Measurements from ENCODE around the gene CSMD2.

CSMD2 gene

DNA sequence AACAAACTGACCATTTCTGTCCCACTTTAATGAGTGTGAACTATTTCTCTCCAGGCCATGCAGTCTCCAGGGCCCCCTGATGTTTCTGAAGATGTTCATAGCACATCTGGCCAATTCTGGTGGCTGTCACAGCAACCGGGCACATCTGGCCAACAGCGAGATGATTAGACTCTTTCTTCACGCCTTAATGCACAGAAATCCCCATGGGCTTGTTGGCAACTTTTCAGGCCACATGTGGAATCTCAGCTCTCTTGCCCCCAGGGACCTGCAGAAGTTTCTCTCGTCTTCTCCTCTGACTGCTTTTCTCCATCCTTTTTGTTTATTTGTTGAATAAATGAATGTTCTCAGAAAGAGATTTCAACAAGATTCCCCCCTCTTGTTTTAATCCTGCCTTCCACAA is 372.4 kb downstream of the CSMD2 start:
- no peak for DNase-seq

DNA sequence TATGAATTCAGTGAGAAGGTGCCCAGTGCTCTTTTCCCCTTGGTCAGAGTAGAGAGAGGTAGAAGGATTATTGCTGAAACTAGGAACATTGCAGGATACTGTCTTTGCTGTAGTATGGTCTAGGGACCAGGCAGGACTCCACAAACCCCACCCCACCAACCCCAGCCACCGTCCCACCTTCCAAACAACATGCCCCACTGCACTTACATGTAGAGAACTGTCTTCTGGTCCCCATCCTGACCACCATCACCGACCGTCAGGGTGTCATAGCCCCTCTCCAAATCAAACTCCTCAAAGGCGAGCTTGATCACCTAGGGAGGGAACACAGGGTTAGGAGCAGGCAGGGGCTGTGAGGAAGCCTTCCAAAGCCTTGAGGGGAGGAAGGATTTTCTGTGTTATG is 372.8 kb downstream of the CSMD2 start:
- no peak for DNase-seq

DNA sequence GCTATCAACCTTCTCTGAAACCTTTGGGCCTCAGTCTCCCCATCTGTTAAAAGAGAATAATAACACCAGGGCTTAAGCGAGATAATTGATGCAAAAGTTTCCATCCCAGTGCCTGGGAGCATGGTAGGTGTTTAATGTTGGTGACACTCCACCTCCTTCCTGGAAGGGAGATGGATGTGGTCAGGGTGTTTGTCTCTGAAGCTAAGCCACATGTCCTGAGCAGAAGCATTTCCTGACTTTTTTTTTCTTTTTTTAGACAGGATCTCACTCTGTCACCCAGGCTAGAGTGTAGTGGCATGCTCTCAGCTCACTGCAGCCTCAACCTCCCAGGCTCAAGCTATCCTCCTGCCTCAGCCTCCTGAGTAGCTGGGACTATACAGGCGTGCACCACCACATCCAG is 373.8 kb downstream of the CSMD2 start:
- DNase-seq, result no peak

DNA sequence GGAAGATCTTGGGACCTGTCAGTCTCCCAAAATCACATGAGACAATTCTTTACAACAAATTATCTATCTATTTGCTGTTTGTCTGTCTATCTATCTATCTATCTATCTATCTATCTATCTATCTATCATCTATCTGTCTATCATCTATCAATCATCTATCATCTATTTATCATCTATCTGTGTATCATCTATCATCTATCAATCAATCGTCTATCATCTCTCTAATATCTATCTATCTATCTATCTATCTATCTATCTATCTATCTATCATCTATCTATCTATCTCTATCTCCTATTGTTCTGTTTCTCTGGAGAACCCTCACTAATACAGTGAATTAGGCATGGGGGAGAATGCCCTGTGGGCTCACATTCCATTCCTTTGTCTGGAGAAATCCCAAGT is 374.5 kb downstream of the CSMD2 start:
- no peak for DNase-seq

DNA sequence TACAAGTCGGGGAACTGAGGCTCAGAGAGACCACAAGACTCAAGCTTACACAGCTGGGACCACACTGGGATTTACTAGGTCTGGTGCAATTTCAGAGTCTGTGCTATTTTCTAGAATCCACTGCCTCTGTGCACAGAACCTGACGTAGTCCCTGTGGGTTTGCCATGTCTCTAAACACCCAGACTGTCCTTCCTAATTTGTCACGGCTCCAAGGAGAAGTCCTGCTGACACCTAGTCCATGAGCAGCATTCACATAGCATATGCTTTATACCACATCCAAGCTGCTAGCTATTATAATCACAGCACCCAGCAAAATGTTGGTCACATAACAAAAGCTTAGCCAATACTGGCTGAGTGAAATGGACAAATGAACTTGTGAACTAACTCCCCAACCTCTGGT is 380.2 kb downstream of the CSMD2 start:
- no peak for DNase-seq

DNA sequence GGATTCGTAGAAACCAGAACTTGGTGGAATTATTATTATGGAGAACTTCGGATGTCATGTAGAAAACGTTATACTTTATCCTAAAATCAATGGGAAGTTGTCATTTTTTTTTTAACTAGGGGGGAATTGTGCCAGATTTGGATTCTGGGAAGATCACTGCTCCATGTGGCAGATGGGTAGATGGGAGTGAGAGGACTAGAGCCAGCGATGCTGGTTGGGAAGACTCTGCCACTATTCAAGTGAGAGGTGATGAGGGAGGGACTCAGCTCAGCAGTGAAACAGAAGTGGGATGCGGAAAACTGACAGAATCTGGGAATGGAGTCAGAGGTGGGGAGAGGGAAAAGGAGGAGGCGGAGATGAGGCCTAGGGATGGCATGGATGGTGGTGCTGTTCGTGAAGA is 382.3 kb downstream of the CSMD2 start:
- no peak for DNase-seq

GRCh38 chr1:33781652-33782051 is 383.4 kb downstream of the CSMD2 start:
- DNase-seq, result no peak

DNA sequence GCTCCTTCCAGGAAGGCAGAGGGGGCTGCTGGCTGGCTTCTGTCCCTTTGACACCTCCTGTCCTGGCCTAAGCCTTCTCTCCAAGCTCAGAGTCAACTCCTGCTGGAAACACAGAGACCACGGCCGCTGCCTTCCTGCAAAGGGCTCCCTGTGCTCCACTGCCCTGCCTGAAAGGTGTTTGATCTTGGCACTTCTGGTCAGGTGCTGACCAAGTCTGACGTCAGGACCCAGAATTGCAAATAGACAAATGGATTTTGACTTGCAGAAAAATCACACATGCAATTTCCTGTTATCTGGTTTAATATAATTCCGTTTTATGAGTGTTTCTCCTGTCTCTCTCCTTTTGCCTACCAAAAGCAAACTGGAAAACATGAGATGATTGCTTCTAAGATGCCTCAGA is 387.7 kb downstream of the CSMD2 start:
- no peak for DNase-seq

DNA sequence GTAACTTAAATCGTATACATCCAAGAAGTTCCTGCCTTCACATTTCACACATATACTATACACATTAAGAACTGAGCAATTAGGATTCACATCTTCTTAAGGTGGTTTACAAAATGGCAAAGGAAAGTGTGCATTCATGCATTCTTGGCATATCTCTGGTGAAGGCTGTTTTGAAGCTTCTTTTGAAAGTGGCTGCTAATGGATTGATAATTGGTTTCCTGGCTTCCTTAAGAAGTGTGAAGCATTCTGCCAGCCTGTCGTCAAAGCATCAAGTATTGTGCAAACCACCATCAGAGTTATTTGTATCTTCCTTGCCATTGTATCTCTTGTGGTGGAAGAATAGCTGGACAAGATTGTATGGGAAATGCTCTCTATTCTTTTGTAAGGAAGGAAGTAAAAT is 396.2 kb downstream of the CSMD2 start:
- no peak for DNase-seq

- no peak for DNase-seq
These were observed 396.9 kb downstream of the CSMD2 start for GRCh38 chr1:33768106-33768505.

DNA sequence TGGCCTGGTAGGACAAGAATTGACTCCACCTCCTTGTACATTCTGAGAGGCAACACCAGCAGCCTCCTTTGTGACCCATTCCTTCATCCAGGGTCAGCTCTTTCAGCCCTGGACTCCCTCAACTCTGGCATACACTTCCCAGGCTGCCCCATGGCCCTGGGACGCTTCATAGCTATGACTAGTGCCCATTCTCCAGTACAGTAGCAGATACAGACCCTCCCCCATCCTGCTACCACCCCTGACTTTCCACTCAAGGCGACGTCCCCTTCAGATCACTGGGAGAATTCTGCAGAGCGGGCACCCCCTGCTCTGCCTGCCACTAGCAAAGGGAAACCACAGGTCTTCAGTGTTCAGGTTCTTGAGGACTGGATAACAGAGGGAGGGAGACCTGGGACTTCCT is 400.9 kb downstream of the CSMD2 start:
- no peak for DNase-seq

DNA sequence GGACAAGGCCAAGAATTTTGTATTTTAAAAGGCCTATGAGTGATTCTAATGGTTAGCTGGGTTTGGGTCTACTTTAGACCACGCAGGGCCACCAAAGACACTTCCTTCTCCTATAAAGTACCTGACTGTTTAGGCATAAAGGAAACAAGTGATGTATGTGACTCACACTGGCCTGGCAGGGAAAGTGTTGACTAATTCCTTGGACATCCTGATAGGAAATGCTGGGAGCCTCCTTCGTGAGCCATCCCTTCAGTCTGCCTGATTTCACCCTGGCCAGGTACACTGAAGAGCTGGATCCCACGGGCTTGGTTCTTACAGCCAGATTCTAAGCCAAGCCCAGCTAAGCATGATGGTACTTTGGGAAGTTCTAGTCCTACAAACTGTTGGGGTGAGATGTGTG is 401.6 kb downstream of the CSMD2 start:
- DNase-seq, result no peak

DNA sequence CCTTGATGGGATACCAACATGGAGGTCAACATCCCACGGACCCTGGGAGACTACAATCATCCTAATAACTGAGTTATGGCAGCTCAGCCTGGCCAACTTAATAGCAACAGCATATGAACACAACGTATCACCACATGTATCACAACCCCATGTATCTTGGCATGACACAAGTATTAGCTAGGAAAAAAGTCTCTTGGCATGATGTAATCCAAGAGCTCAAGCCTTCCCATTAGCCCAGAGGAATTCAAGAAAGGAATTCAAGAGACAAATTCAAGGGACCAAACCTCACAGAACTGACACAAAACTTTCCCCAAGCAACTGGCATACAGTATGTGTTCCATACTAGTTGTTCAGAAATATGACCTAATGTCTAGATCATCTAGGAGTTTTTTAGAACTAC is 402.1 kb downstream of the CSMD2 start:
- DNase-seq, result no peak

- no peak for DNase-seq
These were observed 402.8 kb downstream of the CSMD2 start for GRCh38 chr1:33762109-33762830.

DNA sequence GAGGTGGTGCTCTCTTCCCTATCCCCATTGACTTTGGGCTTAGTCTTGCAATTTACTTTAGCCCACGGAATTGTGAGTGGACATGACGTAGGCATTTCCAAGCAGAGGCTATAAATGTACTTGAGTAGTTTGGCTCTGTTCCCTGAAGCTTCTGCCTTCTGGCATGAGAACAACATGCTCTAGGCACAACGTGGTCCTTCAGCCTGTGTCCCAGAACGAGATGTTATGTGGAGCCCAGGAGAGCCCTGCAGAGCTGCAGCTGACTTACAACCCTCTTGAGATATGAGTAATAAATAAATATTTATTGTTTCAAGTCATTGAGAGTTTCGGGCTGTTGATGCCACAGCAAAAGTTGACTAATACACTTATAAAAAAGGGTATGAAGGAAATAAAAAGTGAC is 406.3 kb downstream of the CSMD2 start:
- no peak for DNase-seq

DNA sequence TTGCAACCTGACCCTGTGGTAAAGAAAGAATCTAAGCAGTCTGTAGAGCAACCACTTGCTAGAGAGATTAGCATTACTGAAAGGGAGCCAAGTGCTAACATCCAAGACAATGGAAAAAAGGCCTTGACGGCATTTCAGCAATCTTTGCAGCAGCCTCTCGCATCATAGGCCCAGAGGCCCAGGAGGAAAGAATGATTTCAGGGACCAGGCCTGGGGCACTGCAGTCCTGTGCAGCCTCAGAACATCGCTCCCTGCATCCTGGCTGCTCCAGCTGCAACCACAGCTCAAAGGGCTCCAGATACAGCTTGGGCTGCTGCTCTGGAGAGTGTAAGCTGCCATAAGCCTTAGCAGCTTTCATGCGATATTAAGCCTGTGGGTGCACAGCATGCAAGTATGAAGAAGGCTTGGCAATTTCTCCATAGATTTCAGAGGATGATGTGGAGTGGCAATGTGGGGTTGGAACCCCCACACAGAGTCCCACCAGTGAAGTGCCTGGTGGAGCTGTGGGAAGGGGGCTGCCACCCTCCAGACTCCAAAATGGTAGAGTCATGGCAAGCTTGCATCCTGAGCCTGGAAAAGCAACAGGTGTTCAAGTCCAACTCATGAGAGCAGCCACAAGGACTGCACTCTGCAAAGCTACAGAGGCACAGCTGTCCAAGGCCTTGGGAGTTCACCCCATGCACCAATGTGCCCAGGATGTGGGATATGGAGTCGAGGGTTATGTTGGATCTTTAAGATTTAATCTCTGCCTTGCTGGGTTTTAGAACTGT is 411.8 kb downstream of the CSMD2 start:
- no peak for DNase-seq

DNA sequence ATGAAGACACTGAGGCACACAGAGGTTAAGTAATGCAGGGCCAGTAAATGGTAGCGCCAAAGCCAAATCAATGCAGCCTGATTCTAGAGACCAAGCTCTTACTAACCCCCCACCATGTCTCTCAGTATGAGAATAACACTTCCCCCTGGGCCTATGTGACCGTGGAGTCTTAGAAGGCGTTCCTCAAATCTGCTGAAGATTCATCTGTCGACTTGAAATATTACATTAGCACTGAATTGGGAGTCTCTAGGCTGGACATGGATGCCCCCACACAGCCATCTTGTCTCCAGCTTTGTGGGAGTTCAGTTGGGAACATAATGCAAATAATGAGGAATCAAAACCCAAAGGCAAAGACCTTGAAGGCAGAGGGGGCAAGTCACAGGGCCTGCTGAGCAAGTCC is 419.1 kb downstream of the CSMD2 start:
- no peak for DNase-seq

GRCh38 chr1:33743221-33743998 is 421.6 kb downstream of the CSMD2 start:
- no peak for DNase-seq

- no peak for DNase-seq
These were observed 422.4 kb downstream of the CSMD2 start for GRCh38 chr1:33742663-33743062.

DNA sequence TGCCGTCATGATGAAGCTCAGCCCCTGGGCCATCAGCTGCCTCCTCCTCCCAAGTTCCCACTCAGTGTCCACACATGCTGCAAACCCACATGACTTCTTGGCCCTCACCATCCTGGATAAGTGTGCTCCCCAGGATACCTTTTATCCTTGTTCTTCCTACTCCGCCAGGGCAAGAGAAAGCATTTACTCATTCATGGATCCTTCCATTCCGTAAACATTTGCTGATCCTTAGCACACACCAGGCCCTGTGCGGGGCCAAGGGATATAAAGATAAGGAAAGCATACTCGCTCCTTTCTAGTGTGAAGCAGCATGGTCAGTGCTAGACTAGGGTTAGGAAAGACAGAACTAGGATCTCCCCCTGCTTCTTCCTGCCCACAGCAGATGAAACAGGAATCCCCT is 423.3 kb downstream of the CSMD2 start:
- DNase-seq, result no peak

GRCh38 chr1:33740040-33740744 is 424.8 kb downstream of the CSMD2 start:
- DNase-seq, result no peak

DNA sequence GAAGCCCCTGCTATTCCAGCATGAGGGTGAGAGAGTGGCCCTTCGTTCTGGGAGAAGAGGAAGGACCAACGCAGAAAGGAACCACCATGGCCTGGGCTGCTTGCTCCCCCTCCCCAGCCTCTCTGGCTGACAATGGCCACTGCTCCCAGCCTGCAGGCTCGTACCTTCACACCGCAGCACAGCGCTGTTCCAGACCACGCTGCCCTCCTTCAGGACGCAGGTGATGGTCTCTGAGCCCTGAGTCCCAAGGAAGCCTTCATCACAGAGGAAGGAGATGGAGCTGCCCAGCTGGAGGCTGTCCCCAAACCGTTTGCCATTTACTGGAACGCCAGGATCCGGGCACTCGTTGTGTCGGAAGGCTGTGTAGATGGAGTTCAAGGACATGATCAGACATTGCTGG is 426.1 kb downstream of the CSMD2 start:
- DNase-seq, result no peak

DNA sequence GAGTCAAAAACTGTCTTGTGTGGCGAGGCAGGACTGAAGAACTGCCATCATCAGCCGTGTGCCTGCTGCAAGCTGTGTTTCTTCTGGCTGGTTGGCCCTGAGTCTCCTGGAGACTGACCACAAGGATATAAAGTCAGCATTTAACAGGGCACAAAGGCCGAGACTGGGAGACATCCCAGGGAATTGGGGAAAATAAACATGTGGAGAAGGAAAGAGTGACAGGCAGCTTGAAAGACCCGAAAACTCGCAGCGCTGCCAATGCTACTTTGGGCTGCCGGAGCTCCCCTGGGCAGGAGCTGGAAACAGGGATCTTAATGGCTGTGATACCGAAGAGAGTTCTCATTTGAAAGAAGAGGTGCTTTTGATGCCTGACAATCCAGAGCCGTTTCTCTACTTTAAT is 426.5 kb downstream of the CSMD2 start:
- no peak for DNase-seq

All from NCI-H345 (cell line).